PC-3 (cell line): ENCODE results near the gene MMP20.

Source experiments
- CTCF ChIP-seq: fragments of 300-600 bp; sonication (generic); conservative IDR thresholded peaks from 2 replicates; pipeline ENCODE4 v1.5.1; 2017; ENCODE audit warnings: antibody characterized with exemption, low read depth, mild to moderate bottlenecking, low read length
- EZH2 ChIP-seq: fragments of 300-600 bp; sonication (generic); IDR thresholded peaks from one replicate; pipeline ENCODE4 v1.6.1; 2017; ENCODE audit warnings: antibody characterized with exemption, mild to moderate bottlenecking, low read length; ENCODE audit not compliant: unreplicated experiment

DNA sequence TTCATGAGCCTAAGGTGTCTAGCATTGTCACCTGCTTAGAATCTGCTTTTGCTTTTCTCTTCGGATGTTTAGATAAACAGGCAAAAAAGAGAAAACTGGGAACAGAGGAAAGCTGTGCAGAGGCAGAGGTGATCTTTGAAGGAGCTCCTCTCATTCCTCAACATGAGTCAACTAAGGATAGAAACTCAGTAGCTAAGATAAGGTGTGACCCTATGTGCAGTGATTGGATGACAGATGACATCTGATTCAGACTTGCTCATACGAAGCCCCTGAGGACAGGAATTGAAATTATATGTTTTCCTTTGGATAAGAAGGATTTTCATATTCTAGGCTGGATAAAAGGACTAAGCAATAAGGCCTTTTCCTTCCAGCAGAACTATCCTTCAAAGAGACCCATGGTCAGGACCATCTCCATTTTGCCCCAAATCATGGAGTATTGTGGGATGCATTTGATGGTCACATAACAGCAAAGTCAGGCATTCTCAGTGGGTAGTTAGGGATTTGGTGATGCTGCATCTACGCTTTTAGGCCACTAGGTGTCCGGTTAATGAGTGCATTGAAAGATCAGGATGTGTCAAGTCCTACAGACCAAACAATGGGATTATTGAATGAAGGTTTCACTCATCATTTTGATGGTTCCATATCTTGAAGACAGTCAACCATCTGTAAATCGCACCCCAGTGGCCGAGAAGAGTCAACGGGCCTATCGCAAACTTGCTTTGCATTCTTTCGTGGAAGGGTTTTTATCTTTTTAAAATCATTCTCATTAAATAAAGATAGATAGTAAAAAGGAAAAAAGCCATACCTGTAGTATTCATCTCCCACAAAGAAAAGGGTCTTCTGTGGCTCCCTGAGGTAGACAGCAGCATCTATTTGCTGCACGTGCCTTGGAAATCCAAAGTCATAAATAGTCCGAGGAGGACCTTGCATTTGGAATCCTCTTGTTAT, 32.2 kb downstream of the MMP20 start:
- TF ChIP-seq CTCF (peak; percentile 91), EZH2 (no peak)
